DND-41 (cell line): ENCODE data around the gene XYLT1.

Experiments
- ATAC-seq: fragments of 200-7000 bp; cut with Tn5 transposase; 3 replicates; pipeline ENCODE4 v1.9.1; 2021; ENCODE audit warnings: low read depth; ENCODE audit not compliant: insufficient read depth
- DNase-seq: peaks from one replicate; pipeline ENCODE4 v3.0.0-alpha.2; 2020
- H2AFZ ChIP-seq: 2 replicates; pipeline ENCODE4 v1.6.0; 2012; ENCODE audit warnings: low read depth, low read length
- H3K27ac ChIP-seq: 2 replicates; pipeline ENCODE4 v1.5.1; 2012; ENCODE audit warnings: low read length, inconsistent platforms
- H3K27me3 ChIP-seq: fragments of 200-600 bp; sonication (generic); 2 replicates; pipeline ENCODE4 v1.6.0; 2012; ENCODE audit warnings: low read length, mild to moderate bottlenecking, inconsistent platforms; ENCODE audit not compliant: insufficient read depth, poor library complexity
- H3K36me3 ChIP-seq: 2 replicates; pipeline ENCODE4 v1.5.1; 2012; ENCODE audit warnings: low read length, inconsistent platforms; ENCODE audit not compliant: insufficient read depth
- H3K4me1 ChIP-seq: 2 replicates; pipeline ENCODE4 v1.5.1; 2012; ENCODE audit warnings: mild to moderate bottlenecking, low read length; ENCODE audit not compliant: insufficient read depth
- H3K4me2 ChIP-seq: 2 replicates; pipeline ENCODE4 v1.6.0; 2012; ENCODE audit warnings: mild to moderate bottlenecking, moderate library complexity, low read length, inconsistent platforms; ENCODE audit not compliant: insufficient read depth
- H3K4me3 ChIP-seq, 2 experiments: fragments of 200-600 bp in 1 of 2; shearing (Covaris generic) in 1 of 2; 2 replicates each; pipeline ENCODE4 v1.5.1; 2012 to 2016; ENCODE audit warnings: inconsistent platforms in 2 of 2, low read length in 2 of 2, mild to moderate bottlenecking in 2 of 2, low read depth in 1 of 2, moderate library complexity in 1 of 2
- H3K79me2 ChIP-seq: 2 replicates; pipeline ENCODE4 v1.6.0; 2012; ENCODE audit warnings: low read length, inconsistent platforms; ENCODE audit not compliant: insufficient read depth
- H3K9ac ChIP-seq: 2 replicates; pipeline ENCODE4 v1.6.0; 2012; ENCODE audit warnings: low read depth, mild to moderate bottlenecking, inconsistent platforms, low read length, moderate library complexity
- H3K9me3 ChIP-seq: 2 replicates; pipeline ENCODE4 v1.5.1; 2012; ENCODE audit warnings: low read length, moderate library complexity, mild to moderate bottlenecking, inconsistent platforms; ENCODE audit not compliant: insufficient read depth, severe bottlenecking
- H4K20me1 ChIP-seq: 2 replicates; pipeline ENCODE4 v1.6.0; 2012; ENCODE audit warnings: low read length; ENCODE audit not compliant: insufficient read depth
- EZH2 ChIP-seq: IDR thresholded peaks from 3 replicates; pipeline ENCODE4 v1.6.1; 2012; ENCODE audit warnings: borderline replicate concordance, low read depth, mild to moderate bottlenecking, moderate library complexity, low read length, inconsistent platforms; ENCODE audit not compliant: severe bottlenecking
- TF ChIP-seq, protein P1 (sequence below): IDR thresholded peaks from 2 replicates; pipeline ENCODE4 v1.5.1; 2012; ENCODE audit warnings: borderline replicate concordance, low read length, moderate library complexity, mild to moderate bottlenecking; ENCODE audit not compliant: poor library complexity, severe bottlenecking; ENCODE audit errors: extremely low read depth

The XYLT1 gene

DNA sequence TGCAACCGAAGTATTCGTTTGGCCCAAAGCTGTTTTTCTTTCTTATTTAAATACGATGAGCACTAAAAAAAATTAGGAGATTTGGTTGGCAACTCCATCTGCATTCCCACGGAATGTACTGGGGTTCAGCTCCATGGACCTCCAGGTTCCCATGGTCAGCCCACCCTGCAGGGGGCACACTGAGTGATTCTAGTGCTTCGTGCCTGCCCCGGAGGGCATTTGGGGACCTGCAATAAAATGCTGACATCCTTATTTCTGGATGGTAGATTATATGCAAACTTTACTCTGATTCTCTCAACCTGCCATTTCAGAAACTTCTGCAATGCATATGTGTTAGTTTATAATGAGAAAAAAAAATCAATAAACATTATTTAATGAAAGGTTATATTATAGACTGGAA, 339.4 kb downstream of the XYLT1 start:
- Histone ChIP-seq H3K9ac (no peak overlapping the region), H3K4me2 (no peak overlapping the region), H2AFZ (no peak overlapping the region), H3K9me3 (no peaks in the 10 kb centered on the region), H3K79me2 (no peaks in the 10 kb centered on the region), H3K27me3 (no peaks in the 10 kb centered on the region), H3K4me1 (no peaks in the 10 kb centered on the region), H4K20me1 (peaks cover 2% of the 10 kb centered on the region; the same call in 1 of the 2 replicates), H3K36me3 (no peaks in the 10 kb centered on the region), H3K27ac (no peak overlapping the region), H3K4me3 (no peak overlapping the region)
- no peak for TF ChIP-seq EZH2
- TF ChIP-seq, protein P1, sequence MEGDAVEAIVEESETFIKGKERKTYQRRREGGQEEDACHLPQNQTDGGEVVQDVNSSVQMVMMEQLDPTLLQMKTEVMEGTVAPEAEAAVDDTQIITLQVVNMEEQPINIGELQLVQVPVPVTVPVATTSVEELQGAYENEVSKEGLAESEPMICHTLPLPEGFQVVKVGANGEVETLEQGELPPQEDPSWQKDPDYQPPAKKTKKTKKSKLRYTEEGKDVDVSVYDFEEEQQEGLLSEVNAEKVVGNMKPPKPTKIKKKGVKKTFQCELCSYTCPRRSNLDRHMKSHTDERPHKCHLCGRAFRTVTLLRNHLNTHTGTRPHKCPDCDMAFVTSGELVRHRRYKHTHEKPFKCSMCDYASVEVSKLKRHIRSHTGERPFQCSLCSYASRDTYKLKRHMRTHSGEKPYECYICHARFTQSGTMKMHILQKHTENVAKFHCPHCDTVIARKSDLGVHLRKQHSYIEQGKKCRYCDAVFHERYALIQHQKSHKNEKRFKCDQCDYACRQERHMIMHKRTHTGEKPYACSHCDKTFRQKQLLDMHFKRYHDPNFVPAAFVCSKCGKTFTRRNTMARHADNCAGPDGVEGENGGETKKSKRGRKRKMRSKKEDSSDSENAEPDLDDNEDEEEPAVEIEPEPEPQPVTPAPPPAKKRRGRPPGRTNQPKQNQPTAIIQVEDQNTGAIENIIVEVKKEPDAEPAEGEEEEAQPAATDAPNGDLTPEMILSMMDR, result no peak
- ATAC-seq, result no peak
- no peak for DNase-seq

- no peak for ATAC-seq
- H3K36me3 ChIP-seq, result no peaks in the 10 kb centered on the region
- no peaks in the 10 kb centered on the region for H3K9me3 ChIP-seq
- H3K4me3 ChIP-seq, result no peak overlapping the region
- no peak overlapping the region for H3K4me2 ChIP-seq
- no peak overlapping the region for H2AFZ ChIP-seq
- H4K20me1 ChIP-seq, result peaks cover 2% of the 10 kb centered on the region; the same call in 1 of the 2 replicates
- TF ChIP-seq, protein P1, result no peak
- no peak for TF ChIP-seq EZH2
- H3K27ac ChIP-seq, result no peak overlapping the region
- no peaks in the 10 kb centered on the region for H3K79me2 ChIP-seq
- no peaks in the 10 kb centered on the region for H3K27me3 ChIP-seq
- DNase-seq, result no peak
- no peaks in the 10 kb centered on the region for H3K4me1 ChIP-seq
- H3K9ac ChIP-seq, result no peak overlapping the region
Observed at GRCh38 chr16:17130733-17131132, 340.0 kb downstream of the XYLT1 start.

GRCh38 chr16:17129971-17130370, 340.8 kb downstream of the XYLT1 start:
- H3K36me3 ChIP-seq, result no peaks in the 10 kb centered on the region
- no peak overlapping the region for H3K27ac ChIP-seq
- H3K4me3 ChIP-seq, result no peak overlapping the region
- no peaks in the 10 kb centered on the region for H3K9me3 ChIP-seq
- no peak overlapping the region for H2AFZ ChIP-seq
- ATAC-seq (no peak), DNase-seq (no peak)
- no peak overlapping the region for H3K9ac ChIP-seq
- H3K4me1 ChIP-seq, result no peaks in the 10 kb centered on the region
- peaks cover 2% of the 10 kb centered on the region; the same call in 1 of the 2 replicates for H4K20me1 ChIP-seq
- no peaks in the 10 kb centered on the region for H3K79me2 ChIP-seq
- H3K27me3 ChIP-seq, result no peaks in the 10 kb centered on the region
- TF ChIP-seq, protein P1, result no peak
- TF ChIP-seq EZH2, result no peak
- no peak overlapping the region for H3K4me2 ChIP-seq

GRCh38 chr16:17128791-17129190, 342.0 kb downstream of the XYLT1 start:
- ATAC-seq (no peak), DNase-seq (no peak)
- Histone ChIP-seq H3K27ac (no peak overlapping the region), H3K79me2 (no peaks in the 10 kb centered on the region), H3K27me3 (no peaks in the 10 kb centered on the region), H3K4me2 (no peak overlapping the region), H2AFZ (no peak overlapping the region), H4K20me1 (no peaks in the 10 kb centered on the region), H3K4me1 (no peaks in the 10 kb centered on the region), H3K4me3 (no peak overlapping the region), H3K9ac (no peak overlapping the region), H3K9me3 (no peaks in the 10 kb centered on the region), H3K36me3 (no peaks in the 10 kb centered on the region)
- no peak for TF ChIP-seq EZH2
- TF ChIP-seq, protein P1, result no peak
